Measurements from ENCODE around the gene PIR.
A peak's percentile ranks its signal among the peaks of the same experiment; 100 is the strongest.

The PIR gene

DNA sequence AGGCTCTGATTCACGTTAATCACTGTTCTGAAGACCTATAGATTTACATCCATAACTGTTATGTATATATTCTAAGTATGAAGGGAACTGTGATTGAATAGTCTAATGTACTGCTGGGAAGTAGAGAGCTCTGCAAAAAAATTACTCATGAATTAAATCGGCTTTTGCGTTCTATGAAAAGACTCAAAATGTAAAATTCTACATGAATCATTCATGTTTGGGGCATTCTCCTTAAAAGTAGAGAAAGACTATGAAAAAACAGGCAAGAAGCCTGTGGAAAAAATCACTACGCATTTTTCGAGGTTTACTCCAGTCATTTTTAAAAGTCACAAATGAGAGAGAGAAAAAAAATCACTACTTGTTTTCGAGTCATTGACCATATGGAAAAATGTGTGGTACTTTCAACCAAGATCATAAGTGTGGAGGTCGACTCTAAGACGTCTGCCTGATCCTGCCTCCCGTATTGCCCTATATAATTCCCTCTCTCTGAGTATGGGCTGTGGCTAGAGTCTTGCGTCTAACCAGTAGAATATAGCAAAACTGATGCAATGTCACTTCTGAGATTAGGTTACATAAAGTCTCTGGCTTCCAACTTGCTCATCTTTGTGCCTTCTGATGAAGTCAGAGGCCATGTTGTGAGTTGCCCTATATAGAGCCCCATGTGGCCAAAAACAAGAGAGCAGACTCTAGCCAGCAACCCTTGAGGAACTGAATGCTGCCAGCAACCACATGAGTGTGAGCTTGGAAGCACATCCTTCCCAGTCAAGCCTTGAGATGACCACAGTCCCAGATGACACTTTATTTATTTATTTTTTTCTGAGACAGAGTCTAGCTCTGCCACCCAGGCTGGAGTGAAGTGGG, 76.8 kb downstream of the PIR start:
- DNase-seq: no peak

DNA sequence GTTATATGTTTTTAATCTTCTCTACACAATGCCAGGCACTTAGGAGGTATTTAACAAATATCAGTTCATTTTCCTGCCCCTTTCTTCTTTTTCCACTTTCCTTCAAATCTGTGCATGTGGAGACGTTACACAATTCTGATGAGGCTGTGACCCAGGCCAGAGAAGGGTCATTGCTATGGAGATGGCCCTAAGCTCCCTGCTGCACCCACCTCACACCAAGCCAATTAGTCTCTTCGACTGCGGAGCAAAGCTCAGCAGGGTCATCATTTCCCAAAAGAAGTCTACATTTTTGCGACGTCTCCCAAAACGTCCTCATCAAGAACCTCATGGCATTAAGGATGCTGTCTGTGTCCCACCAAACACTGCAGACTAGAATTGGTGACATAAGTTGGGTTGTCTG, 80.0 kb downstream of the PIR start:
- peak; percentile 56 for DNase-seq

DNA sequence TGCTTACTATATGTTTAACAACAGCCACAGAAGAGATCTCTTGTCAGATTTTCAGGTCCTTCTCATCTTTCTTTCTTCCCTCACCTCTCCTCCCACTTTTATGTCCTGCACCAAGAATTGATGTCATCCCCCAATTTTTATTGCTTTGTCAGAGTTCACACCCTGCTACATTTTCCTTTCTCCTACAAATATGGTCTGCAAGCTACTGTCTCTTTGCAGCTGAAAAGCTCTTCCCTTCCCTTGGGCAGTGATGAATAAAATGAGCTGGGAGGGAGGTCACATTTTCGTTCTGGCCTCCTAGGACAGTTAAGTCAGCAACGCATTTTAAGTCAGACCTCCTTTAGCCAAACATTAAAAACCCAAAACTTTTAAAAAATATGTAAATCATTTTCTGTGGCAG, 82.2 kb downstream of the PIR start:
- no peak for DNase-seq

DNA sequence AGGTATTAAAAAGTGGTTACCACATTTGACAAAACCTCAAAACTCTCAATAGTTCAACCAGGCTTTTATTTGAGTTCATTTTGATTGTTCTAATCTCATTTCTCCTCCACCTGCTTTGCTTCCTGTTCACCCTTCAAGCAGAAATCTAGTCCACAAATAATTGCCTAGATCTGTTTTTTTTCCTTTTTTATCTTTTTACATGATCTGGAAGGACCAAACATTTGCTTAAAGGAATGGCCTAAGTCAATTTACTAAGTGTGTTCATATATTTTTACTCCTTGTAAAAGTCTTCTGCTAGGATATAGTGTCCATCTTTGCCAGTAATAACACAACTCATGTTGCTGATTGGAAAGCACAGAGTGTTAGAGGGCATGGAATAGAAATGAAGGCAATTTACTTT, 82.7 kb downstream of the PIR start:
- no peak for DNase-seq

- DNase-seq: no peak
Observed at GRCh38 chrX:15405846-15406245, 87.3 kb downstream of the PIR start.

- no peak for DNase-seq
Observed at GRCh38 chrX:15404401-15405096, 88.6 kb downstream of the PIR start.

DNA sequence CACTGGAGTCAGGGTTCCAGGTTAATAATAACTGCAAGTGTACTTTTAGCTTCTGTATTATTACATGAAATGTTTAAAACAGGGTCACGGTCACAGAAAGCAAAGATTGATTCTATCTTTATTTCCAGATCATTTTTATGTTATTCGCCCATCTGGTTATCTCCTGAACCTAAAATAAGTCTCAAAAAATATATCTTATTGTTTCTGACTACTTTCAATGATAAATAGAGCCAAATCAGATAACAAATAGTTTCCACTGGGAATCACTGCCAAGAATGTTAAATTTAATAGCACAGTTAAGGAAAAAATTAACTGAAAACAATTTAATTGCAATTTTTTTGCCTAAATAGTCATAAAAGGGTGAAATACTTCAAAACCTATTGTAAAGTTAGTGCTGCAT, 91.8 kb downstream of the PIR start:
- no peak for DNase-seq

DNA sequence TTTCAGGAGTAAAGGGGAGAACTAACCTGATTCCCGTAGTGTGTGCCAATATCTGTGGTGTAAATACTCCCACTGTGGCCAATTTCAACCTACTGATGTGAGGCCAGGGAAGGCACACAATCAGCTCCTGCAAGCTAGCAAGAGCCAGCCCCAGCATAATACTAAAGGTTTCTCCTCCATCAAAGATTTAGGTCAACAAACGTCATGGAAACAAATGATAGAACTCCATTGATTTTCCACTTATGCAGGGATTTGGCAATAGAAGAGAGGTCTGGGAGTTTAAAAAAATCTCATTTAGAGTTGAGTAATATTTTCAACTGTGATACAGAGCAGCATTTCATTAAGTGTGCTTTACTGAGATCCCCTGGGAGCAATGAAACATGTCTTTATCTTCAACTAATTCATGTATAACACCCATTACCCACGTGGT, 93.2 kb downstream of the PIR start:
- DNase-seq: no peak

GRCh38 chrX:15398874-15399273, 94.3 kb downstream of the PIR start:
- DNase-seq: no peak

GRCh38 chrX:15395789-15396188, 97.3 kb downstream of the PIR start:
- no peak for DNase-seq

DNA sequence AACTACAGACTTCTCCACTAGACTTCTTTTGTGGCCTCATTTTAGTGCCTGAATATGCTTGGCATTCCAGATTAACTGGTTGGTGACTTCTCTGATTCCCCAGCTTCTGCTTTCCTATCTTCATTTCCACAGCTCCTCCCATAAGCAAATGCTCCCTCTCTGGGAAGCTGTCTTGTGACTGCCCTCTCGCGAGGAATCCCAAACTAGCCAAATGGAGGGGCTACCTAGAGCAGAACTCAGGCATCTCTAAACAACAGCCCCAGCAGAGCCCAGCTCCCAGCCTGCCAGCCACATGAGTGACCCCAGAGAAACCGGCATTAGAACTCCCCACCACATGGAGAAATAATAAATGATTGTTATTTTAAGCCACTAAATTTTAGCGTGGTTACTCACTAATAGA, 101.3 kb downstream of the PIR start:
- DNase-seq: no peak

GRCh38 chrX:15384304-15384703, 108.8 kb downstream of the PIR start, which contains the start of gene VEGFD:
Gene VEGFD, minus strand, starts transcription at chrX:15384413. Its CDS starts 467 bp downstream, at chrX:15383946.
- DNase-seq: no peak

DNA sequence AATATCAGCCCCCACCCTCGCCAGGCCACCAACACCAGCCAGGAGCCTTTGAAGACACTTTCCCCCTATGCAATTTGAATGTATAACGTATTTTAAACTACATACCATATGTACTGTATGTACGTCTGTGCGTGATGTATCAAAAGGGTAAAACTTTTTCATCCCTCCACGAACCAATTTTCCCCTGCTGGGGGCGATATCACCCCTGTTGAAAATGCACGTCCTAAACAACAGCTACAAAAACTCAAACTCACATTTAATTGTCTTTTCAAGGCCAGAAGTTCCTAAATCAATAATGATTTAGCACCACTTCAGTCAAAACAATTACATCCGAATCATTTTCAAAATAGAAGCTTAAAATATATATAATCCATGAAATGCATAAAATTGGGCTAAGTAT, 110.3 kb downstream of the PIR start:
- no peak for DNase-seq

DNA sequence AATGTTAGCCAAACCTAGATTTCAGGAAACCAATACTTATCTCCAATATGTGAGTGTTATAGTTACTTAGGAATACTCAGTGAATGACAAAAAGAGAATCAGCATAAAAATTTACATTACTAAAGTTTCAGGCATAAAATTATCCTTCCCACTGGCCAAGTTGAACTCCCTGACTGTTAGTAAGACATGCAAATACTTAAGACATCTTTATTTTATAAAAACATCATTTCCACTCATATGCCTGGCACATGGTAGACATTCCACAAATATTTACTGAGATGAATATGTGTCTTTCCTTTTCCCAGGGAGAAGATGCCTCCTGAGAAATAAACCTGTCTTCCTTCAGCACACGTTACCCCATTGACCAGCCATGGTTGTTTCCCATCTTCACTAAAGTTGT, 116.2 kb downstream of the PIR start:
- no peak for DNase-seq

- DNase-seq: no peak
Observed at GRCh38 chrX:15373976-15374375, 119.2 kb downstream of the PIR start.

DNA sequence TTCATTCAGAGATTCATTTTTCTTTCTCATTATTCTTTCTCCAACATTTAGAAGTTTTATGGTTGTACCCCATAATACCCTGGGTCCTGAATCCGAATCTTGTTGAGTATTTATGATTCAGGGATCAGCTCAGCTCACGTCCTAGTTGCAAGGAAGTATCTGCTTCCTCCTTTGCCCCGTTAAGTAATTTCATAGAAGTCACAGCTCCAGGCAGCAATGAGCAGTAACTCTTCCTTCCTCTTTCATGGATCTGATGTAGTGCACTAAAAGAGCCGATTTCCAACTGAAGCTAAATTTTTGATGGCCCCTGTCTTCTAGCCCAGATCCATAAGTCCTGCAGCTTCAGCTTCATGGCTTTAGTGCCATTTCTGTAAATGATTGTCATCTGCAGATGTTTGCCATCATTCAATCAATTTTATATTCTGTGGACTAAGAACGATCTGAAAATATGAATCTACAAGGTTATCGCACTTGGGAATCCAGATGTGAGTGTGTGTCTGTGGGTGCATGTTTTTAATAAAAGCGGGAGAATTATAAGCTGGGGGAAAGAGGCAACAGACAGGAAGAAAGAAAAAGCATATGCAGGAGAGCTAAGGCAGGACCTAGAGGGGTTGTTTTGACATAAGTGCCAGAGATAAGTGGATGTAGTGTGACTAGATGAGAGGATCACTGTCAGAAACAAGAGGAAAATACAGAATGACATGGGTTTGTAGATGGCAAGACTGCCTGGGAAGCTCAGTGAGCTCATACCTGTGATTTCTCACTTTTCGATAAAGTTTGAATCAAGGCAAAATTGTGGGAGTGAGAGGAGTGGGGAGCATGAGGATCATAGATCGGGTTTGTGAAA, 126.4 kb downstream of the PIR start:
- no peak for DNase-seq

DNA sequence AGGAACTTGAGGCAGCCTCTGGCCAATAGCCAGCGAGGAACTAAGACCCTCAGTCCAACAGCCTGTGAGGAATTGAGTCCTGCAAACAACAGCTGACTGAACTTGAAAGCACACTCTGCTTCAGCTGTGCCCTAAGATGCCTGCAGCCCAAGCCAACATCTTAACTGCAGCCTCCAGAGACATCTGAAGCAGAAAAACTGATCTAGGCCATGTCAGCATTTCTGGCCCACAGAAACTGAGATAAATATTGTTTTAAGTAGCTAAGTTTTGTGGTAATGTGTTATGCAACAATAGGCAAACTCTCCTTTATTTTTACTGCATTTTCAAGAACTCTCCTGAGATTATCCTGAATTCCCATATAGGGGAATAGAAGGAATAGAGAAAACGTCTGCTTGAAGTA, 133.4 kb downstream of the PIR start:
- no peak for DNase-seq

GRCh38 chrX:15358533-15358932, 134.6 kb downstream of the PIR start:
- no peak for DNase-seq

- no peak for DNase-seq
Observed at GRCh38 chrX:15356444-15356843, 136.7 kb downstream of the PIR start.

- no peak for DNase-seq
Observed at GRCh38 chrX:15350329-15350996, 142.7 kb downstream of the PIR start.

DNA sequence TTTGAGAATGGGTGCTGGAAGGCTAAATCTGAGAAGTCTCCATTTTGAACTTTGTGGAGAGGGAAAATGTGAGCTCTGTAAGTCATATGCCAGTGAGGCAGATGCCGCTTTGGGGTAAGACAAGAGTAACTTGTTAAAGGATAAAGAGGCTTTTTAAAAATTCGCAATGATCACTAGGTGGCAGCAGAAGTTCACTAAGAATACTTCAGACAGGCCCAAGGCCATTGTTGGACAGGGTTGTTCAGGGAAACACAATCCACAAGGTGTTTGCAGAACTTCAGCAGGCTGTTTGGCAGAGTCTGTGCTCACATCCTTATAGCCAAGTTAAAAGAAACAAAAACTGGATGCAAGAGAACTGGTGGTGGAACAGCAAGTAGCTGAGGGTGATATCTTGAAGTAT, 144.1 kb downstream of the PIR start:
- DNase-seq: peak; percentile 84

GRCh38 chrX:15345976-15346375, 147.2 kb downstream of the PIR start:
- peak; percentile 19 for DNase-seq

DNA sequence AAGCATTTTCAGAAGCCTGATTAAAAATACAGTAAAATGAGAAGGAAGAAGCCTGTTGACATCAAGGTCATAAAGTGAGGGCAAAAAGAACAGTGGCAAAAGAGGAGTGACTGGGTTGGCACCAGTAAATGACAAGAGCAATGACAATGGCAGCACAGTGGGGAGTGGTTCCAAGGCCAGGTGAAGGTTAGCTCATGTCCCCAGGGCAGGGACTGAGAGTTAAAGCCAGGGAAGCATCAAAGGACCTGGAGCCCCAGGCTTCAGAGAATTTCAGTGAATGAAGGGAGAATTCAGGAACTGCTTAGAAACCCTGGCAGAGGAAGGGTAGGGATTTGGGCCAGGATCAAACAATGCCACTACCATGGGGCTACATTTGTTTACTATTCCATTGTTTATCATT, 149.0 kb downstream of the PIR start:
- DNase-seq: no peak

Data from eye (tissue), 1 donor.